HUES6 (cell line): ENCODE data around the gene CHDH.

Experiments used
- H3K27ac ChIP-seq: 2 replicates; pipeline ENCODE4 v1.7.0; 2013; ENCODE audit warnings: low read depth, mild to moderate bottlenecking, low read length, inconsistent platforms
- H3K27me3 ChIP-seq: 2 replicates; pipeline ENCODE4 v1.6.1; 2013; ENCODE audit warnings: low read length; ENCODE audit not compliant: control insufficient read depth, insufficient read depth
- H3K36me3 ChIP-seq: 2 replicates; pipeline ENCODE4 v1.6.1; 2013; ENCODE audit warnings: low read length; ENCODE audit not compliant: control insufficient read depth, insufficient read depth
- H3K4me1 ChIP-seq: 2 replicates; pipeline ENCODE4 v1.6.1; 2013; ENCODE audit warnings: low read length; ENCODE audit not compliant: control insufficient read depth, insufficient read depth
- H3K4me3 ChIP-seq: 2 replicates; pipeline ENCODE4 v1.5.1; 2013; ENCODE audit warnings: low read depth, low read length
- H3K9ac ChIP-seq: one replicate; pipeline ENCODE4 v1.6.1; 2013; ENCODE audit warnings: mild to moderate bottlenecking, low read length
- H3K9me3 ChIP-seq: 2 replicates; pipeline ENCODE4 v1.6.1; 2013; ENCODE audit warnings: low read depth, low read length; ENCODE audit not compliant: control insufficient read depth, insufficient read depth

The CHDH gene

GRCh38 chr3:53778153-53778552, 68.1 kb downstream of the CHDH start:
- Histone ChIP-seq H3K9me3 (no peaks in the 10 kb centered on the region), H3K27ac (no peak overlapping the region), H3K27me3 (no peaks in the 10 kb centered on the region), H3K4me1 (no peaks in the 10 kb centered on the region), H3K4me3 (no peak overlapping the region), H3K9ac (no peak overlapping the region), H3K36me3 (no peaks in the 10 kb centered on the region)

- Histone ChIP-seq H3K4me3 (no peak overlapping the region), H3K27ac (no peak overlapping the region), H3K36me3 (no peaks in the 10 kb centered on the region), H3K9me3 (no peaks in the 10 kb centered on the region), H3K27me3 (no peaks in the 10 kb centered on the region), H3K9ac (no peak overlapping the region), H3K4me1 (no peaks in the 10 kb centered on the region)
Observed at GRCh38 chr3:53777468-53777867, 68.8 kb downstream of the CHDH start.

GRCh38 chr3:53776494-53777101, 69.6 kb downstream of the CHDH start:
- no peaks in the 10 kb centered on the region for H3K27me3 ChIP-seq
- no peak overlapping the region for H3K4me3 ChIP-seq
- H3K36me3 ChIP-seq, result no peaks in the 10 kb centered on the region
- no peaks in the 10 kb centered on the region for H3K4me1 ChIP-seq
- H3K9ac ChIP-seq, result no peak overlapping the region
- no peaks in the 10 kb centered on the region for H3K9me3 ChIP-seq
- H3K27ac ChIP-seq, result no peak overlapping the region

- H3K9me3 ChIP-seq, result no peaks in the 10 kb centered on the region
- no peak overlapping the region for H3K27ac ChIP-seq
- H3K36me3 ChIP-seq, result no peaks in the 10 kb centered on the region
- no peak overlapping the region for H3K4me3 ChIP-seq
- no peaks in the 10 kb centered on the region for H3K27me3 ChIP-seq
- no peak overlapping the region for H3K9ac ChIP-seq
- H3K4me1 ChIP-seq, result no peaks in the 10 kb centered on the region
Observed at GRCh38 chr3:53775834-53776251, 70.4 kb downstream of the CHDH start.

- no peak overlapping the region for H3K27ac ChIP-seq
- H3K9me3 ChIP-seq, result no peaks in the 10 kb centered on the region
- H3K36me3 ChIP-seq, result no peaks in the 10 kb centered on the region
- H3K4me1 ChIP-seq, result no peaks in the 10 kb centered on the region
- H3K4me3 ChIP-seq, result no peak overlapping the region
- 0 out of 2 replicates have a peak, but pooled peaks cover 1% of the 10 kb centered on the region for H3K27me3 ChIP-seq
- H3K9ac ChIP-seq, result no peak overlapping the region
Observed at GRCh38 chr3:53775018-53775417, 71.2 kb downstream of the CHDH start.

- Histone ChIP-seq H3K9ac (no peak overlapping the region), H3K27me3 (0 out of 2 replicates have a peak, but pooled peaks cover 3% of the 10 kb centered on the region), H3K9me3 (no peaks in the 10 kb centered on the region), H3K36me3 (no peaks in the 10 kb centered on the region), H3K4me1 (peaks cover 2% of the 10 kb centered on the region; the same call in 1 of the 2 replicates), H3K4me3 (no peak overlapping the region), H3K27ac (no peak overlapping the region)
Observed at GRCh38 chr3:53774414-53774813, 71.8 kb downstream of the CHDH start.

GRCh38 chr3:53773611-53774368, 72.4 kb downstream of the CHDH start:
- no peaks in the 10 kb centered on the region for H3K36me3 ChIP-seq
- no peak overlapping the region for H3K9ac ChIP-seq
- H3K9me3 ChIP-seq, result no peaks in the 10 kb centered on the region
- H3K4me3 ChIP-seq, result no peak overlapping the region
- no peak overlapping the region for H3K27ac ChIP-seq
- H3K27me3 ChIP-seq, result 0 out of 2 replicates have a peak, but pooled peaks cover 3% of the 10 kb centered on the region
- peaks cover 8% of the 10 kb centered on the region for H3K4me1 ChIP-seq

GRCh38 chr3:53773021-53773436, 73.2 kb downstream of the CHDH start:
- Histone ChIP-seq H3K27me3 (0 out of 2 replicates have a peak, but pooled peaks cover 3% of the 10 kb centered on the region), H3K9me3 (no peaks in the 10 kb centered on the region), H3K4me1 (peaks cover 11% of the 10 kb centered on the region), H3K9ac (no peak overlapping the region), H3K4me3 (no peak overlapping the region), H3K36me3 (no peaks in the 10 kb centered on the region), H3K27ac (no peak overlapping the region)

- Histone ChIP-seq H3K4me1 (peaks cover 13% of the 10 kb centered on the region), H3K9ac (no peak overlapping the region), H3K4me3 (no peak overlapping the region), H3K36me3 (no peaks in the 10 kb centered on the region), H3K27ac (no peak overlapping the region), H3K27me3 (0 out of 2 replicates have a peak, but pooled peaks cover 3% of the 10 kb centered on the region), H3K9me3 (no peaks in the 10 kb centered on the region)
Observed at GRCh38 chr3:53772562-53772961, 73.7 kb downstream of the CHDH start.

GRCh38 chr3:53768478-53769459, 77.5 kb downstream of the CHDH start:
- H3K4me1 ChIP-seq, result peaks cover 13% of the 10 kb centered on the region
- 0 out of 2 replicates have a peak, but pooled peaks cover 3% of the 10 kb centered on the region for H3K27me3 ChIP-seq
- H3K9ac ChIP-seq, result no peak overlapping the region
- no peaks in the 10 kb centered on the region for H3K36me3 ChIP-seq
- no peak overlapping the region for H3K27ac ChIP-seq
- no peaks in the 10 kb centered on the region for H3K9me3 ChIP-seq
- H3K4me3 ChIP-seq, result no peak overlapping the region
